OCI-LY7 (cell line): ENCODE measurements around the gene HJURP. TPM values are rescaled to one million over a fixed set of nuclear protein-coding genes. Genes with fewer than 3 reads are reported as not detected.

Source experiments
- BruUV-seq: library from RNA; stranded (reverse); fragments of 400-500 nt; replicated peaks from 2 replicates; lab custom pipeline; 2021; lab: Mats Ljungman, UMichigan
- CTCF ChIA-PET: fragments of 300-600 bp; sonication (Branson Sonifier 250); formaldehyde crosslinking; loops from one replicate; lab custom pipeline; 2022; ENCODE audit warnings: antibody characterized with exemption; ENCODE audit not compliant: unreplicated experiment; lab: Charles Lee
- POLR2A ChIA-PET: fragments of 300-600 bp; sonication (Branson Sonifier 250); formaldehyde crosslinking; loops from one replicate; lab custom pipeline; 2022; ENCODE audit warnings: antibody characterized with exemption; lab: Charles Lee
- DNase-seq: peaks from one replicate; pipeline ENCODE4 v3.0.0-alpha.2; 2015; ENCODE audit warnings: low spot score
- H2AFZ ChIP-seq: fragments of 200-600 bp; sonication (generic), shearing (Covaris generic); 2 replicates; pipeline ENCODE4 v1.6.1; 2014; ENCODE audit warnings: mild to moderate bottlenecking, antibody characterized with exemption, low read length, moderate library complexity
- H3K27ac ChIP-seq: fragments of 200-600 bp; sonication (generic); 2 replicates; pipeline ENCODE4 v1.5.1; 2014; ENCODE audit warnings: mixed run types, low read depth, mild to moderate bottlenecking, moderate library complexity, low read length, inconsistent platforms; ENCODE audit not compliant: poor library complexity, severe bottlenecking
- H3K36me3 ChIP-seq: fragments of 200-600 bp; sonication (generic); 2 replicates; pipeline ENCODE4 v1.6.1; 2014; ENCODE audit warnings: mild to moderate bottlenecking, antibody characterized with exemption, low read length, moderate library complexity, mixed read lengths; ENCODE audit not compliant: insufficient read depth
- H3K4me1 ChIP-seq: fragments of 200-600 bp; sonication (generic); 2 replicates; pipeline ENCODE4 v1.5.1; 2014; ENCODE audit warnings: mild to moderate bottlenecking, low read length; ENCODE audit not compliant: insufficient read depth, poor library complexity, severe bottlenecking
- H3K4me2 ChIP-seq: fragments of 200-600 bp; sonication (generic); 2 replicates; pipeline ENCODE4 v1.6.1; 2014; ENCODE audit warnings: mild to moderate bottlenecking, low read length
- H3K4me3 ChIP-seq: fragments of 200-600 bp; sonication (generic); 2 replicates; pipeline ENCODE4 v1.5.1; 2014; ENCODE audit warnings: mild to moderate bottlenecking, low read depth, low read length; ENCODE audit not compliant: poor library complexity, severe bottlenecking
- H3K79me2 ChIP-seq: fragments of 200-600 bp; sonication (generic); 2 replicates; pipeline ENCODE4 v1.6.1; 2016; ENCODE audit warnings: low read depth, mild to moderate bottlenecking, low read length, moderate library complexity, mixed read lengths; ENCODE audit not compliant: insufficient read depth
- H3K9me2 ChIP-seq: fragments of 200-600 bp; sonication (generic); 2 replicates; pipeline ENCODE4 v1.6.1; 2016; ENCODE audit warnings: mild to moderate bottlenecking, low read length, mixed read lengths; ENCODE audit not compliant: insufficient read depth
- H3K9me3 ChIP-seq: fragments of 200-600 bp; sonication (generic); 2 replicates; pipeline ENCODE4 v1.6.1; 2014; ENCODE audit warnings: mild to moderate bottlenecking, mixed run types, low read length, mixed read lengths
- H4K20me1 ChIP-seq: fragments of 200-600 bp; sonication (generic); 2 replicates; pipeline ENCODE4 v1.6.1; 2014; ENCODE audit warnings: mild to moderate bottlenecking, antibody characterized with exemption, low read length, moderate library complexity, mixed read lengths; ENCODE audit not compliant: insufficient read depth
- EZH2phosphoT487 ChIP-seq: fragments of 200-600 bp; sonication (generic); IDR thresholded peaks from 2 replicates; pipeline ENCODE4 v1.6.1; 2018; ENCODE audit warnings: low read depth, borderline replicate concordance, mild to moderate bottlenecking, mixed run types, antibody characterized with exemption, low read length, moderate library complexity, mixed read lengths
- intact Hi-C: fragments of 100-400 bp; cut with micrococcal nuclease; formaldehyde crosslinking; loops from one replicate; pipeline ENCODE4 v1.10.0; 2022; ENCODE audit not compliant: unreplicated experiment
- total RNA-seq, 2 experiments: library from RNA; depleted of rRNA in 1 of 2; stranded (reverse); fragments of >200 nt in 1 of 2; shearing (Covaris generic) in 1 of 2; gene quantifications; 2 replicates each; pipeline ENCODE4 v1.2.3, GENCODE V29; 2014 to 2022
- TF ChIP-seq, protein P1 (sequence below): fragments of 200-600 bp; sonication (generic); conservative IDR thresholded peaks from 2 replicates; pipeline ENCODE4 v1.5.1; 2014; ENCODE audit warnings: mild to moderate bottlenecking, antibody characterized with exemption, low read length, moderate library complexity, mixed read lengths

Gene HJURP
- total RNA-seq, 2 experiments from 2014 or later: 94.3 to 122 TPM

DNA sequence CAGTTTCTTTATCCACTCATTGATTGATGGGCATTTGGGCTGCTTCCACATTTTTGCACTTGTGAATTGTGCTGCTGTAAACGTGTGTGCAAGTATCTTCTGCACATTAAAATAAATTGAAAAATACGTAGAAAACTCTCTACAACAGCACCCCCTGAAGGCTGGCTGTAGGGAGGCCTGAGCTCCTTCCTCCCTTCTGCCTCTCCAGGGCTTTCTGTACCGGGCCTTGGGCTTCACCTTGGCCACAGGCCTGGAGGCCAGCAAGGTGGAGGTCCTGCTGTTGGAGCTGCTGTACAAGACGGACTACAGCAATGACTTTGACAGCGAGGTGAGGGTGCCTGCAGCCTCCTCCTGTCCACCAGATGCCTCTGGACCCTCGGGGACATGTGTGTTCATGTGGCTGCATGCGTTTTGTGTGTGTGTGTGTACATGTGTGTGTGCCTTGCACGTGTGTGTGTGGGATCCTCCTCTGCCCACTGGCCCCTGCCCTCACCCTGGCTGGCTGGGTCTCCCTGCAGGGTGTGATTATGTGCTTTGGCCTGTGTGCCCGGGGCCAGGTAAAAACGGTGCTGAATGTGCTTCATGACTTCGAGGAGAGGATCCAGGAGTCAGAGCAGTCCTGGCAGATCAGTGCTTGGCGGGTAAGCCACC lies 47.0 kb downstream of the HJURP start:
- Histone ChIP-seq H3K4me3 (no peak overlapping the region), H2AFZ (no peak overlapping the region), H3K9me3 (no peaks in the 10 kb centered on the region), H3K4me1 (no peaks in the 10 kb centered on the region), H3K9me2 (no peaks in the 10 kb centered on the region), H3K36me3 (no peaks in the 10 kb centered on the region), H3K4me2 (no peak overlapping the region), H4K20me1 (no peaks in the 10 kb centered on the region), H3K79me2 (no peaks in the 10 kb centered on the region), H3K27ac (no peak overlapping the region)
- BruUV-seq: no TSS peak
- TF ChIP-seq EZH2phosphoT487: no peak
- TF ChIP-seq, protein P1, sequence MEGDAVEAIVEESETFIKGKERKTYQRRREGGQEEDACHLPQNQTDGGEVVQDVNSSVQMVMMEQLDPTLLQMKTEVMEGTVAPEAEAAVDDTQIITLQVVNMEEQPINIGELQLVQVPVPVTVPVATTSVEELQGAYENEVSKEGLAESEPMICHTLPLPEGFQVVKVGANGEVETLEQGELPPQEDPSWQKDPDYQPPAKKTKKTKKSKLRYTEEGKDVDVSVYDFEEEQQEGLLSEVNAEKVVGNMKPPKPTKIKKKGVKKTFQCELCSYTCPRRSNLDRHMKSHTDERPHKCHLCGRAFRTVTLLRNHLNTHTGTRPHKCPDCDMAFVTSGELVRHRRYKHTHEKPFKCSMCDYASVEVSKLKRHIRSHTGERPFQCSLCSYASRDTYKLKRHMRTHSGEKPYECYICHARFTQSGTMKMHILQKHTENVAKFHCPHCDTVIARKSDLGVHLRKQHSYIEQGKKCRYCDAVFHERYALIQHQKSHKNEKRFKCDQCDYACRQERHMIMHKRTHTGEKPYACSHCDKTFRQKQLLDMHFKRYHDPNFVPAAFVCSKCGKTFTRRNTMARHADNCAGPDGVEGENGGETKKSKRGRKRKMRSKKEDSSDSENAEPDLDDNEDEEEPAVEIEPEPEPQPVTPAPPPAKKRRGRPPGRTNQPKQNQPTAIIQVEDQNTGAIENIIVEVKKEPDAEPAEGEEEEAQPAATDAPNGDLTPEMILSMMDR: peak; percentile 46
- CTCF ChIA-PET: no interaction called here
- intact Hi-C loops: no loop called here
- no peak for DNase-seq
- POLR2A ChIA-PET: interaction anchor here (0.5 kb wide), 1 partner anchor 37 kb away, joined by 3 read pairs; no protein-coding TSS in a partner anchor

DNA sequence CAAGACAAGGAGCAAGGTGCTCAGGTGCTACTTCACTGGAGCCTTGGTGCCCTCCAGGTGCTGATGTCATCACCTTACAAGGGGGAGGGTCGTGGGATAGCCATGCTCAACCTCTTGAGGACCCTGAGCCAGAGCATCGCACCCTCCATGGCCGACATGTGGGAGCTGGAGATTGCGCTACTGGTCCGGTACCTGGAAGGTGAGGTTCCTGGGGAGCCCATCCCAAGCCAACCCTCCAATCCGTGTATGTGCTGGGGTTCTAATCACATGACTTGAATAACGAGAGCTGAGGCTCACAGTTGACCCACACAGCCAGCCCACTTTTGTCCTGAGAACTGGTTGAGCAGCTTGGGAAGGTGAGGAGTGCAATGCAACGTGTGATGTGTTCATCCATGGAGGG lies 50.3 kb downstream of the HJURP start:
- Histone ChIP-seq H3K9me3 (no peaks in the 10 kb centered on the region), H3K9me2 (no peaks in the 10 kb centered on the region), H3K4me2 (no peak overlapping the region), H3K79me2 (no peaks in the 10 kb centered on the region), H2AFZ (no peak overlapping the region), H3K4me1 (peaks cover 11% of the 10 kb centered on the region), H3K27ac (no peak overlapping the region), H3K36me3 (no peaks in the 10 kb centered on the region), H4K20me1 (no peaks in the 10 kb centered on the region), H3K4me3 (no peak overlapping the region)
- BruUV-seq: no TSS peak
- DNase-seq: no peak
- intact Hi-C loops: no loop called here
- POLR2A ChIA-PET: no interaction called here
- CTCF ChIA-PET: no interaction called here
- TF ChIP-seq, protein P1: no peak
- TF ChIP-seq EZH2phosphoT487: no peak

DNA sequence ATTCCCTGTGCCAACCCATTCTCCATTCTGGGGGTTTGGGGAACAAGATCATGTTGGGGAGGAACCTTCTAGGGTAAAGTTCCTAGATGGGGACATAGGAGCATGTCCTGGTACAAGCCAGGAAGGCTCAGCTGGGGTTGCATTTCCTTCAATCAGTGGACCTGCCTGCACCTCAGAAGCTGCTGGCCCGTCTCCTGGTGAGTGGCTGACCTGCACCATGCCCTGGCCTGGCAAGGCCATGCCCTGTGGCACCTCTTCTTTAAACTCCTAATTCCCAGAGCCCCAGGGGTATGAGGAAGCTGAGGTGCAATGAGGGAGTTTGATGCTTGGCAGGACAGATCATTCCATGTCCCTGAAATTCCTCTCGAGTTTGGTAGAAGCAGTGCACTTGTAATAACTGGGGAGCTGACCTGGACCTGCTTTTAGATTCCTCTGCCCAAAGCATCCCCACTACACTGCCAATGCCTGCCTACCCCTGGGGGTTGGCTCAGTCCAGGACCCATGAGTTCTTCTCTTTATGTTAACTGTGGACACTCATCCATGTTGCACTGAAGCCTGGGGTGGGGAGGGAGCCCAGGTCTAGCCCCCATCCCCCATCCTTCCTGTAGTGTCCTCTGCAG lies 50.9 kb downstream of the HJURP start:
- Histone ChIP-seq H3K4me3 (no peak overlapping the region), H3K79me2 (no peaks in the 10 kb centered on the region), H3K27ac (no peak overlapping the region), H3K4me1 (peaks cover 11% of the 10 kb centered on the region), H2AFZ (no peak overlapping the region), H3K9me2 (no peaks in the 10 kb centered on the region), H3K4me2 (no peak overlapping the region), H4K20me1 (no peaks in the 10 kb centered on the region), H3K9me3 (no peaks in the 10 kb centered on the region), H3K36me3 (no peaks in the 10 kb centered on the region)
- POLR2A ChIA-PET: no interaction called here
- intact Hi-C loops: no loop called here
- no TSS peak for BruUV-seq
- CTCF ChIA-PET: no interaction called here
- no peak for DNase-seq
- TF ChIP-seq EZH2phosphoT487: no peak
- TF ChIP-seq, protein P1: no peak
